ENCODE data around the gene FDCSP. TPM values are rescaled to one million over a fixed set of nuclear protein-coding genes. Genes with fewer than 3 reads are reported as not detected.
A peak's percentile ranks its signal among the peaks of the same experiment; 100 is the strongest.

Gene FDCSP
- total RNA-seq, 2 donors from 2014 or later: not detected

DNA sequence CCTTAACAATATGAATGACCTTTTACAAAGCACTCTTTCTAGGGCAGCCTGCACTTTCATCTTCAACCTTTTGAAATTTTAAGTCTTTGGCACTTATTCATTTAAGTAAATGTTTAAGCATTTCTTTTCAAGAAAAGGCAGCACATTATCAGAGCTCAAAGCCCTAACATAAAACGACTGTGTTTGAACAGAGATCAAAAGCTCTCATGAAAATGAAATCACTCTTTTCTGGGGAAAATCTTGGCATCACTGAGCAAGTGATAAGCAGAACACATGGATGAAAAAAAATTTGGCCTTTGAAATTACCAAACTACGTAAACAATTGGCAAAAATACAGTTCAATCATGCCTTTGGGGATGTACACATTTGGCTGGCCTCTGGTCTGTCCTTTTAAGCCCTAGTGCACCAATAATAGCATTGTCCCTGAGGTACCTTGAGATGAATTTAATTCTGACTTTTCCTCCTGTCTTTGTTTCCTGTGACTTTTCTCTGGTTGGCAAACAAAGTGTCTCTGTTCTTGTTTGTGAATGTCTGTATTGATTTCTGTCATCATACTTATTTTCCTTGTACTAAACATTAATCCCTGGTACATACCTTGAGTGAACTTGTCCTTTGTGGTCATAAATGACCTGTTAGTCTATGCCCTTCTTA is 43.3 kb upstream of the FDCSP start:
- no peak for DNase-seq (ENCODE audit: low spot score)

DNA sequence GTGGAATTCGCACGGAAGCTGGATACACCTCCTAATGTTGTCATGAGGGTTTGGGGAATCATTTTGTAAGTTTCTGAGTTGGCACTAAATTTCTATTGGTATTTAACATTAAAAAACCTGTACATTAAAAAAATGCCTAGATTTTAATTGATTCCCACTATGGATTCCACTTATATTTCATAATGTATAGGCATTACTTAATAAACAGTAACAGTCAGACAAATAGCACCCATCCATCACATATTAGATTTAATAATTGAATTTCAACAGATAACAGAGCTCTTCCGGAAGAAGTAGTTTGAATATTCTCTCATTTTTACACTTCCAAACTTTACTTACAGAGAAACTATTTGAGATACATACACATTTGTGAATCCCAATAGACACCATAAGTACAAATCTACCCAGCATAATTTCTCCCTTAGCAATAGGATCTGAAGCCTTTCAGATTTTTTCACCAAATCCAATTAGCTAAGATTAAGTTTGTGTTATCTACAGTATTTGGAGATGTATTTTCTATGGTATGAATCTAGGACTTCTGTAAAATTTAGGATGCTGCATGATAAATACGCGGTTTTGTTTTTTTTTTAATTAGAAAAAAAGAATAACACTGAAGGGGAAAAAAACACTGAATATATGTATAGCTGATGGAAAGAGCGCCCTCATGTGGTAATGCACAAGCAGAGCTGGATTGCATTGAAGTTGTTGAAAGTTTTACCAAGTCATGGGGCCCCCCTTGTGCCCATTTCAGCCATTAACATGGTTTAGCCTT is 42.6 kb upstream of the FDCSP start:
- no peak overlapping the region for H3K27ac ChIP-seq
- no peaks in the 10 kb centered on the region for H3K9me3 ChIP-seq
- no peak overlapping the region for H3K4me3 ChIP-seq
- no peaks in the 10 kb centered on the region for H3K27me3 ChIP-seq
- DNase-seq (ENCODE audit: low spot score): no peak
- TF ChIP-seq CTCF (IDR thresholded peaks at IDR 0.05): peak in 1 of 2 donors; percentile 48
- no peaks in the 10 kb centered on the region for H3K36me3 ChIP-seq
- H3K4me1 ChIP-seq: no peaks in the 10 kb centered on the region

More for the DNA sequence above, 43.3 kb upstream of the FDCSP start:
- no peaks in the 10 kb centered on the region for H3K4me1 ChIP-seq
- TF ChIP-seq CTCF (IDR thresholded peaks at IDR 0.05): no peak
- H3K27ac ChIP-seq: no peak overlapping the region
- H3K36me3 ChIP-seq: no peaks in the 10 kb centered on the region
- no peaks in the 10 kb centered on the region for H3K9me3 ChIP-seq
- no peak overlapping the region for H3K4me3 ChIP-seq
- no peaks in the 10 kb centered on the region for H3K27me3 ChIP-seq

- Histone ChIP-seq H3K4me1 (no peaks in the 10 kb centered on the region), H3K27me3 (no peaks in the 10 kb centered on the region), H3K27ac (no peak overlapping the region), H3K36me3 (no peaks in the 10 kb centered on the region), H3K9me3 (no peaks in the 10 kb centered on the region), H3K4me3 (no peak overlapping the region)
- DNase-seq (ENCODE audit: low spot score): no peak
- no peak for TF ChIP-seq CTCF (IDR thresholded peaks at IDR 0.05)
Observed at GRCh38 chr4:70183940-70184246, 42.0 kb upstream of the FDCSP start.

GRCh38 chr4:70187216-70187615 is 38.7 kb upstream of the FDCSP start:
- Histone ChIP-seq H3K4me1 (no peaks in the 10 kb centered on the region), H3K4me3 (no peak overlapping the region), H3K27me3 (no peaks in the 10 kb centered on the region), H3K36me3 (no peaks in the 10 kb centered on the region), H3K27ac (no peak overlapping the region), H3K9me3 (no peaks in the 10 kb centered on the region)
- no peak for DNase-seq (ENCODE audit: low spot score)
- TF ChIP-seq CTCF (IDR thresholded peaks at IDR 0.05): no peak

DNA sequence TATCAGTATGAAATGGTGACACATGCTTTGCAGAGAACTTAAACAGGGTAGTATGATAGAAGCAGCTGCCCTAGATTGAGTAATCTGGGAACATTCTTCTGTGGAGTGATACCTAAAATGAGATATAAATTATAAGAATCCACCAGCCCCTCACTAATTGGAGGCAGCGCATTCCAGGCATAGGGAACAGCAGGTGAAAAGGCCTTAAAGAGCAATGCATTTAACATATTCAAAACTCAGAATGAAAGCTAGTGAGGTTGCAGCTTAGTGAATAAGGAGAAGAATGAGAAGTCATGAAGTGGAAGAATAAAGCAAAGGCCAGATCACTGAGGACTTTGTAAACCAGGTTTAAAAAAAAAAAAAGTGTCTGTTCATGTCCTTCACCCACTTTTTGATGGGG is 35.3 kb upstream of the FDCSP start:
- H3K36me3 ChIP-seq: no peaks in the 10 kb centered on the region
- no peak overlapping the region for H3K27ac ChIP-seq
- no peak for TF ChIP-seq CTCF (IDR thresholded peaks at IDR 0.05)
- H3K27me3 ChIP-seq: no peaks in the 10 kb centered on the region
- H3K4me3 ChIP-seq: no peak overlapping the region
- no peak for DNase-seq (ENCODE audit: low spot score)
- H3K4me1 ChIP-seq: no peaks in the 10 kb centered on the region
- H3K9me3 ChIP-seq: no peaks in the 10 kb centered on the region

All from right atrium auricular region (tissue), 2 donors.